Activated CD4-positive, alpha-beta T cell treated with anti-CD3 and anti-CD28 coated beads, Interleukin-2, amount 10 ng/mL, durations not matched to agents 7 days and 5 days (primary cell): Measurements from ENCODE around the gene MACROD1. TPM values are rescaled to one million over a fixed set of nuclear protein-coding genes. Genes with fewer than 3 reads are reported as not detected.

Experiments used
- CTCF ChIA-PET: fragments of 350-600 bp; sonication (Branson Sonifier 250); formaldehyde crosslinking; loops from one replicate; lab custom pipeline; 2021; ENCODE audit warnings: antibody characterized with exemption; lab: Charles Lee
- POLR2A ChIA-PET: fragments of 350-600 bp; sonication (Branson Sonifier 250); formaldehyde crosslinking; loops from one replicate; lab custom pipeline; 2021; ENCODE audit warnings: antibody characterized with exemption; lab: Charles Lee
- DNase-seq: peaks from one replicate; pipeline ENCODE4 v3.0.0-alpha.2; 2020
- H3K27ac Mint-ChIP-seq: one replicate; pipeline ENCODE4 v1.8.0; 2021; ENCODE audit warnings: mild to moderate bottlenecking, moderate library complexity, mixed read lengths
- H3K27me3 Mint-ChIP-seq: one replicate; pipeline ENCODE4 v1.8.0; 2021; ENCODE audit warnings: mixed read lengths
- H3K36me3 Mint-ChIP-seq: one replicate; pipeline ENCODE4 v1.8.0; 2021; ENCODE audit warnings: low read depth, mixed read lengths
- H3K4me1 Mint-ChIP-seq: one replicate; pipeline ENCODE4 v1.8.0; 2021; ENCODE audit warnings: mixed read lengths
- H3K4me3 Mint-ChIP-seq: one replicate; pipeline ENCODE4 v1.8.0; 2021; ENCODE audit warnings: mild to moderate bottlenecking, moderate library complexity, mixed read lengths
- H3K9me3 Mint-ChIP-seq: one replicate; pipeline ENCODE4 v1.8.0; 2021; ENCODE audit warnings: mixed read lengths
- total RNA-seq, 2 experiments: library from RNA; stranded (reverse); gene quantifications; one replicate each; pipeline ENCODE4 v1.2.3, GENCODE V29; 2021

MACROD1 gene
- total RNA-seq, 2 experiments from 2014 or later, result 9.2 to 11.6 TPM

GRCh38 chr11:64072871-64073270 lies 93.0 kb downstream of the MACROD1 start:
- H3K27me3 Mint-ChIP-seq, result no peaks in the 10 kb centered on the region
- CTCF ChIA-PET, result no interaction called here
- POLR2A ChIA-PET, result no interaction called here

GRCh38 chr11:64072403-64072802 lies 93.5 kb downstream of the MACROD1 start:
- CTCF ChIA-PET, result no interaction called here
- Mint-ChIP-seq H3K4me3 (no peak overlapping the region), H3K9me3 (no peaks in the 10 kb centered on the region), H3K4me1 (peaks cover 7% of the 10 kb centered on the region), H3K27me3 (no peaks in the 10 kb centered on the region), H3K27ac (no peak overlapping the region), H3K36me3 (no peaks in the 10 kb centered on the region)
- POLR2A ChIA-PET, result no interaction called here
- DNase-seq, result no peak

More at GRCh38 chr11:64072871-64073270, 93.0 kb downstream of the MACROD1 start:
- Mint-ChIP-seq H3K27ac (peak overlapping the region; percentile 31), H3K36me3 (no peaks in the 10 kb centered on the region), H3K4me3 (no peak overlapping the region), H3K4me1 (peaks cover 7% of the 10 kb centered on the region), H3K9me3 (no peaks in the 10 kb centered on the region)
- no peak for DNase-seq

- Mint-ChIP-seq H3K27ac (no peak overlapping the region), H3K4me1 (peaks cover 7% of the 10 kb centered on the region), H3K9me3 (no peaks in the 10 kb centered on the region), H3K36me3 (no peaks in the 10 kb centered on the region), H3K4me3 (no peak overlapping the region), H3K27me3 (no peaks in the 10 kb centered on the region)
- ChIA-PET CTCF (no interaction called here), POLR2A (no interaction called here)
- no peak for DNase-seq
These were observed 94.1 kb downstream of the MACROD1 start for GRCh38 chr11:64071849-64072248.

- DNase-seq, result no peak
- H3K4me3 Mint-ChIP-seq, result no peak overlapping the region
- CTCF ChIA-PET, result no interaction called here
- H3K36me3 Mint-ChIP-seq, result no peaks in the 10 kb centered on the region
- H3K27ac Mint-ChIP-seq, result no peak overlapping the region
- peaks cover 7% of the 10 kb centered on the region for H3K4me1 Mint-ChIP-seq
- no peaks in the 10 kb centered on the region for H3K27me3 Mint-ChIP-seq
- POLR2A ChIA-PET, result no interaction called here
- no peaks in the 10 kb centered on the region for H3K9me3 Mint-ChIP-seq
These were observed 95.6 kb downstream of the MACROD1 start for GRCh38 chr11:64070314-64070681.

- Mint-ChIP-seq H3K27ac (no peak overlapping the region), H3K9me3 (no peaks in the 10 kb centered on the region), H3K36me3 (no peaks in the 10 kb centered on the region), H3K4me3 (no peak overlapping the region), H3K27me3 (no peaks in the 10 kb centered on the region), H3K4me1 (peaks cover 7% of the 10 kb centered on the region)
- POLR2A ChIA-PET, result no interaction called here
- no peak for DNase-seq
- CTCF ChIA-PET, result no interaction called here
These were observed 96.3 kb downstream of the MACROD1 start for GRCh38 chr11:64069401-64070313.

GRCh38 chr11:64068705-64069400 lies 97.1 kb downstream of the MACROD1 start:
- DNase-seq, result no peak
- no peaks in the 10 kb centered on the region for H3K4me1 Mint-ChIP-seq
- no peaks in the 10 kb centered on the region for H3K9me3 Mint-ChIP-seq
- POLR2A ChIA-PET, result no interaction called here
- H3K36me3 Mint-ChIP-seq, result no peaks in the 10 kb centered on the region
- H3K27ac Mint-ChIP-seq, result no peak overlapping the region
- H3K27me3 Mint-ChIP-seq, result no peaks in the 10 kb centered on the region
- CTCF ChIA-PET, result no interaction called here
- H3K4me3 Mint-ChIP-seq, result no peak overlapping the region

GRCh38 chr11:64067230-64067993 lies 98.5 kb downstream of the MACROD1 start:
- CTCF ChIA-PET, result interaction anchor here (0.6 kb wide), 1 partner anchor 991 kb away, joined by 3 read pairs; the partner anchor contains the start of gene NAALADL1
- Mint-ChIP-seq H3K4me1 (no peaks in the 10 kb centered on the region), H3K4me3 (no peak overlapping the region), H3K36me3 (no peaks in the 10 kb centered on the region), H3K9me3 (no peaks in the 10 kb centered on the region), H3K27ac (no peak overlapping the region), H3K27me3 (peaks cover 2% of the 10 kb centered on the region)
- no peak for DNase-seq
- POLR2A ChIA-PET, result no interaction called here

- H3K27me3 Mint-ChIP-seq, result peaks cover 13% of the 10 kb centered on the region
- peaks cover 5% of the 10 kb centered on the region for H3K4me1 Mint-ChIP-seq
- no peak for DNase-seq
- H3K4me3 Mint-ChIP-seq, result no peak overlapping the region
- POLR2A ChIA-PET, result no interaction called here
- no peaks in the 10 kb centered on the region for H3K36me3 Mint-ChIP-seq
- H3K9me3 Mint-ChIP-seq, result no peaks in the 10 kb centered on the region
- H3K27ac Mint-ChIP-seq, result no peak overlapping the region
- CTCF ChIA-PET, result no interaction called here
These were observed 100.2 kb downstream of the MACROD1 start for GRCh38 chr11:64065712-64066111.

- ChIA-PET POLR2A (no interaction called here), CTCF (no interaction called here)
These were observed 100.8 kb downstream of the MACROD1 start for GRCh38 chr11:64065141-64065465.

GRCh38 chr11:64064374-64065140 lies 101.4 kb downstream of the MACROD1 start:
- H3K36me3 Mint-ChIP-seq, result no peaks in the 10 kb centered on the region
- no peak overlapping the region for H3K27ac Mint-ChIP-seq
- H3K27me3 Mint-ChIP-seq, result peaks cover 15% of the 10 kb centered on the region
- ChIA-PET POLR2A (no interaction called here), CTCF (interaction anchor here (1.5 kb wide), 1 partner anchor 39 kb away, joined by 3 read pairs; no protein-coding TSS in a partner anchor)
- H3K9me3 Mint-ChIP-seq, result no peaks in the 10 kb centered on the region
- no peak for DNase-seq
- peaks cover 5% of the 10 kb centered on the region for H3K4me1 Mint-ChIP-seq
- H3K4me3 Mint-ChIP-seq, result no peak overlapping the region

More at GRCh38 chr11:64065141-64065465, 100.8 kb downstream of the MACROD1 start:
- Mint-ChIP-seq H3K9me3 (no peaks in the 10 kb centered on the region), H3K4me3 (no peak overlapping the region), H3K4me1 (peaks cover 5% of the 10 kb centered on the region), H3K27me3 (peaks cover 15% of the 10 kb centered on the region), H3K36me3 (no peaks in the 10 kb centered on the region), H3K27ac (no peak overlapping the region)
- DNase-seq, result no peak

GRCh38 chr11:64063777-64064176 lies 102.1 kb downstream of the MACROD1 start:
- Mint-ChIP-seq H3K27ac (no peak overlapping the region), H3K4me1 (peaks cover 5% of the 10 kb centered on the region), H3K9me3 (no peaks in the 10 kb centered on the region), H3K36me3 (no peaks in the 10 kb centered on the region), H3K4me3 (no peak overlapping the region), H3K27me3 (peaks cover 15% of the 10 kb centered on the region)
- ChIA-PET POLR2A (no interaction called here), CTCF (interaction anchor here (1.5 kb wide), 1 partner anchor 38 kb away, joined by 3 read pairs; no protein-coding TSS in a partner anchor)
- no peak for DNase-seq
